Measurements from ENCODE around the gene RER1. TPM values are rescaled to one million over a fixed set of nuclear protein-coding genes. Genes with fewer than 3 reads are reported as not detected.

Gene RER1
- total RNA-seq, result 88.8 and 97.9 TPM in 2 replicates

- DNase-seq (ENCODE audit: low read depth, low spot score), result peak; percentile 94
Measured at GRCh38 chr1:2391041-2391930, at the start of gene RER1, which contains the start of gene MORN1. Gene RER1 (plus strand): TSS chr1:2391841. CDS start chr1:2395791, 3,950 bp downstream. Gene MORN1 (minus strand): TSS chr1:2391554. CDS start chr1:2391533, 21 bp downstream.

DNA sequence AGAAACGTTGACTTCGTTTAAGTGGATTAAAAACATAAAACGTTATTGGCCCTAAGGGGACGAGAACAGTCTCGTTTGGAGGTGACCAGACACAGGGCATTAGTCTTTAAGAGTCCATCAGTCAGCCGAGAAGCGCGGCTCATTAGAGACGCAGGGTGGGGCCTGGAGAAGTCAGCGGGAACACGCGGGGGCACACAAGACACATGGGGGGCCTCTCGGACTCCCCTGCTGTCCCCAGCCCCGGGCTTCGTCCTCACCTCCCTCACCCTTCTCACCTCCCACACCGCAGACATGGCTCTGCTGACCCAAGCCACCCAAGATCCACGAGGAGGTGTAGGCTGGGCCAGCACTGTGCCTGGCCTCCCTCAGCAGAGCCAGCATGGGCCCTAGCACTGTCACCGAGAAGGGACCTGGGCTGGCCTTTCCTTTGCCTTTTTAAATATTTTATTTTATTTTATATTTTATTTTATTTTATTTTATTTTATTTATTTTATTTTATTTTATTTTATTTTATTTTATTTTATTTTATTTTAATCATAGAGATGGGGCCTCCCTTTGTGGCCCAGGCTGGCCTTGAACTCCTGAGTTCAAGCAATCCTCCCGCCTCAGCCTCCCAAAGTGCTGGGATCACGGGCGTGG lies 49.1 kb upstream of the RER1 start:
- DNase-seq (ENCODE audit: low read depth, low spot score), result no peak

- DNase-seq (ENCODE audit: low read depth, low spot score), result no peak
Measured at GRCh38 chr1:2343023-2343935, 48.4 kb upstream of the RER1 start.

DNA sequence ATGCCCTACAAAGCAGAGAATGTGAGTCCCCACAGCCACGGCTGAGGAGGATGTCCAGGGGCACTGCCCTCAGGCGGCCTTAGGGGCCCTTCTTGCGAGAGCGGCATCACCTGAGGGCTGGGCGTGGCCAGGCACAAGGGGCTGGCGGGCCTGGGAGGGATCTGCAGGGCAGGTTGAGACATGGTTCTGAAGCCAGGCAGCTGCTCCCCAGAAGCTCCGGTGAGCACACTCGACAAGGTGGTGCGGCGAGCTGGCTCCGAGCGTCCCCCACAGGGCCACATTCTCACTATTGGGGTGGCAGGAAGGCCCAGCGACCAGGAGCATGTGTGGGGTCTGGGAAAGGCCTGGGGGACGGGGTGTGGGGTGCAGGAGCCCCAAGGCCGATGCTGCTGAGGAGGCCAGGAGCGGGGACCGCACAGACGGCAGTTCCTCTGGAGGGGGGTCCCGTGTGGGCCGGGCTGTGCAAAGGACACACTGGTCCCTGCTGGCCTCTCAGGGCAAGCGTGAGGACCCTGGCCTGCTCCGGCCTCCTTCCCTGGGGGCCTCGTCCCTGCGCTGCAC lies 47.4 kb upstream of the RER1 start:
- no peak for DNase-seq (ENCODE audit: low read depth, low spot score)

- DNase-seq (ENCODE audit: low read depth, low spot score), result no peak
Measured at GRCh38 chr1:2344744-2345296, 46.8 kb upstream of the RER1 start.

- no peak for DNase-seq (ENCODE audit: low read depth, low spot score)
Measured at GRCh38 chr1:2345297-2346075, 46.2 kb upstream of the RER1 start.

- no peak for DNase-seq (ENCODE audit: low read depth, low spot score)
Measured at GRCh38 chr1:2346691-2347408, 44.8 kb upstream of the RER1 start.

GRCh38 chr1:2347409-2347785 lies 44.2 kb upstream of the RER1 start:
- no peak for DNase-seq (ENCODE audit: low read depth, low spot score)

DNA sequence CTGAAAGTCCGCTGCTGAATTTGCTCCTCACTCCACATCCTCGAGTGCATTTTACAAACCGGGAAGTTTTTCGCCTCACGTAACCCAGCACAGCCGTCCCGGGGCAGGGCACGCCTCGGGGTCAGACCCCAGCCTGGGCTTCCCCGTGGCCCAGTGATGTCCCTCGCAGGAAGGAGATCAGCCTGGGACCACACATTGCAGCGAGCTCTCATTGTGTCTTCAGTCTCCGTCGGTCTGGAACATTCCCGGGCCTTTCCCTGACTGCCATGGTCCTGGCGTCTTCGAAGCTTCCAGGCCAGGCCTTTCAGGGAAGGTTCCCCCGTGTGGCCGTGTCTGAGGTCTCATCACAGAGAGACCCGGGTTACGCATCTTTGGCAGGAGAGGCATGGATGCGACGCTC lies 43.7 kb upstream of the RER1 start:
- DNase-seq (ENCODE audit: low read depth, low spot score), result no peak

DNA sequence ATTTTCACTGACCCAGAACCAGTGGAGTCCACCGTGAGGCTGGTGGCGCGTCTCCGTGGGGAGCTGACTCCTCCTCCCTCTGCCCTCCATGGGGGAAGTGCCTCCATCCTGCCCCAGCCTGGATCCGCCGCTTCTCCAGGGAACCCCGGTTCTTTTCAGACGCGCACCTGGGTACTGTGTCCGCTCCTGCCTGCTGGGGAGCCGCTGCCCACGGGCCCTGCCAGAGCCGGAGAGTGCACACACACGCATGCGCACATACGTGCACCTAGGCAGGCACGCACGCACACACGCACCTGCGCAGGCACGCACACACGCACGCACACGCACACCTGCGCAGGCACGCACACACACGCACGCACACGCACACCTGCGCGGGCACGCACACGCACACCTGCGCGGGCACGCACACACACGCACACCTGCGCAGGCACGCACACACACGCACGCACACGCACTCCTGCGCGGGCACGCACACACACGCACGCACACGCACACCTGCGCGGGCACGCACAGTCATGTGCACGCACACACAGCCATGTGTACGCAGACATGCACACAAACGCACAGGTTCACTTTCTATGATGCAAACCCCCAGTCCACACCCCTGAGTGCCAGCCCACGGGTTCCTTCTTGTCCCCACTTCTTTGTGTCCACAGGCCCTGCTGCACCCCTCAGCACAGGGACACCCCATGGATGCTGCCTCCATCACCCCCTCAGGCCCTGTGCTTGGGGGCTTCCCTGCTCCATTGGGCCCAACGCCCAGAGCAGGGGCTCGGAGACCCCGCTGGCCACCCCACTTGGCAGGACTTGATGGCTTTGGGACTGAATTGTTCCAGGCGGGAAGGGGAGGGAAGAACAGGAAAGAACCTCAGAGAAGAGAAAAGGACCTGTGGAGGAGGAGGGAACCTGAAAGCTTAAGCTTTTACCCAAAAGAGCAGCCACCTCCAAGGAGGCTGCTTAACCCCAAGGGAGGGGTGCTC lies 43.0 kb upstream of the RER1 start:
- no peak for DNase-seq (ENCODE audit: low read depth, low spot score)

DNA sequence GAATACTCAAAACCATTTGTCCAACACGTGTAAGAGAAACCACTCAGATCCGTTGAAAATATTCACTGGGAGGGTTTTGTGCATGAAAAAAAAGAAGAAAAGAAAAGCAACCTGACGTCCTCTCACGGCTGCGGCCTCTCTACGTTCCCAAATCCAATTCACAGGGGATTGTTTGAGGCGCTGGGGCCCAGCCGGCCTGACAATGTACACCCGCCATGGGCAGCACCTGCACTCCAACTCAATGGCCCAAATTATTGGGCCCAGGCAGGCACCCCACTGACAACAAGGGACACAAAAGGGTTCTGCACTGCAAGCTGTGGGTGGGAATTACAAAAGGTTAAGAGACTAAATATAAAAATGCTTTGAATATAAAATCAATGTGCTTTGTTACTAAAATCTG lies 41.8 kb upstream of the RER1 start:
- DNase-seq (ENCODE audit: low read depth, low spot score), result no peak

DNA sequence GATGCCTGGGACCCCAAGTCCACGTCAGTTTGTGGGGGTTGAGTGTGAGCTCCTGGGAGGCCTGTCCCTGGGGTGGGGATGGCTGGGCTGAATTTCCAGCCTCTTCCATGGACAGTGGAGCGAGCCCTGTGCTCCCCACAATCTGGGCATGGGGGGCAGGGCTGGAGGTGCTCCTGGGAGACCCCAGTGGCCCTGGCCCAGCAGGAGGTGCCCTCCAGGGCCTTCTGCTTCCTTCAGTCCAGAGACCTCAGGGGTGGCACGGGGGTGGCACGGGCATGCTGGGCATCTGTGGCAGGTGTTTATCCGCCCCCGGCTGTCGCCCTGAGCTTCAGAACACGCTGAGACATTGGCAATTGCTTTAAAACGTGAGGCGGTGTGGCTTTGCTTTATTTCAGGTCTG lies 41.1 kb upstream of the RER1 start:
- DNase-seq (ENCODE audit: low read depth, low spot score), result no peak

GRCh38 chr1:2350911-2351655 lies 40.6 kb upstream of the RER1 start:
- DNase-seq (ENCODE audit: low read depth, low spot score), result no peak

DNA sequence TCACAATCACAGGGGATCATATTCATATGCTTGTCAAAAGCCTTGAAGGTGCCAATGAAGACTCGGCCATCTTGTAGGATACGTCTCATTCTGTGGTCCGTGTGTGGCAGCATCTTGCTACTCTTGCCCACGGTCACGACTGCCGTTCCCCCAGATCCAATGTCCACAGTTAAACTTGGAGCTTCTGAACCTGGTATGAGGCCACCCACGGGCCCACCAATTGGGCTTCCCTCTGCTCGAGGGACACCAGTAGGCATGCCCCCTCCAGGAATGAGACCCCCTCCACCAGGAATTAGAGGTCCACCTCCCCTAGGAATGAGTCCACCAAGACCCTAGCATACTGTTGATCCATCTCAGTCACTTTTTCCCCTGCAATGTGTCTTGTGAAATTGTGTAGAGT lies 39.9 kb upstream of the RER1 start:
- no peak for DNase-seq (ENCODE audit: low read depth, low spot score)

DNA sequence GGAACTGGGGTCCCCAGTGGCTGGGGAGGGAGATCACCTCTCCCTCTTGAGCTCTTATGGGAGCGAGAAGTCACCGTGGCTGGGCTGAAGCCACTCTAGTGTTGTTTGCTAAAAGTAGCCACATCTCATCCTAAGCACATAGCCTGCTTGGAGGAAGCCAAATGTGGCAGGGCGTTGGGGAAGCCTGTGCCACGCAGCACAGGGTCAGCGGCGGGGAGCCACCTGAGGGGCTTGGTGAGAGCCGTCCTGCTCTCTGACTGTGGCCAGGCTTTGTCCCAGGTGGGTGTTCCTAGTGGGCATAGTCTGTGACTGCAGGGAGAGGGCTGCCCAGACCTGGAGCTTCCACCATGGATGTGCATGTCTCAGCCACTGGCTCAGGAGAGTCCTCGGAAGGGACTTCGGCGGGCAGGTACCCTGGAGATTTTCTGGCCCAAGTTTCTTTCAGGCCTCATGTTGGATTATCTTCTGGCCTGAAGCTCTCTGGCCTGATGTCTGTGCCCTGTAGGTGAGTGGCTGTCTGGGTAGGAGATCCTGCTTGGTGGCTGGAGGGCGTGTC lies 39.2 kb upstream of the RER1 start:
- no peak for DNase-seq (ENCODE audit: low read depth, low spot score)

GRCh38 chr1:2352897-2353550 lies 38.6 kb upstream of the RER1 start:
- DNase-seq (ENCODE audit: low read depth, low spot score), result no peak

All from pulmonary artery endothelial cell (primary cell).